Measurements from ENCODE around the gene PCGF3.
"Not testable (repeated sequence)": the region's sequence is repeated elsewhere in the genome, so short reads cannot be mapped to it uniquely, and the experiment has no call there.

Gene PCGF3

GRCh38 chr4:683247-683897, 22.3 kb upstream of the PCGF3 start:
- DNase-seq (ENCODE audit: low read depth): no peak

- no peak for DNase-seq (ENCODE audit: low read depth)
Measured at GRCh38 chr4:683982-684622, 21.5 kb upstream of the PCGF3 start.

DNA sequence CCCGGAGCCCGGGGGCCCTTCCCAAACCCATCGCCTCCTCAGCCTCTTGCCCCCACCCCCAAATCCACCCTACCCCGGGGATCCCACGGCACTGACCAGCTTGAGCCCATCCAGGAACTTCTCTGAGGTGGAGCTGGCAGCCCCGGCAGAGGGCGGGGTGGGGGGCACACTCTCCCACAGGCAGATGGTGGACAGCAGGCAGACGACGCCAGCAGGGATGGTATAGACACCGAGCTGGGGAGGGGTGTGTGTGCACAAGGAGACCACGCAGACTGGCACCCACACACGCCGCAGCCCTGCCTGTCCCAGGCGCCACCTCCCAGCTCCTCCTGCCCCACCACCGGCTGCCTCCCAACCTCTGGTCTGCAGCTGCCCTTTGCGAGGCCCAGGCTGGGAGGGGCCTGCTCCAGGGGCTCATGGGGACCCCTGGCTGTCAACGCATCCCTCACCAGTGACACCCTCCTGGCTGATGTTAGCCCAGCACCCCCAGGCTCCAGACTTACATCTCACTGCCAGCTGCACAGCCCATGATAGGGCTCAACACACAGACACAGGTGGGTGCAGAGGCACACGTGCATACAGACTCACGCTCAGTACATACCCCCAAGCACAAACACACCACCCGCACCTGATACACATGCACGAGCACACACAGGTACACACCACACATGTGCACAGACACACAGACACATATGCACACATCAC, 20.9 kb upstream of the PCGF3 start:
- no peak for DNase-seq (ENCODE audit: low read depth)

GRCh38 chr4:685679-686412, 19.8 kb upstream of the PCGF3 start:
- no peak for DNase-seq (ENCODE audit: low read depth)

GRCh38 chr4:686413-687040, 19.1 kb upstream of the PCGF3 start:
- no peak for DNase-seq (ENCODE audit: low read depth)

DNA sequence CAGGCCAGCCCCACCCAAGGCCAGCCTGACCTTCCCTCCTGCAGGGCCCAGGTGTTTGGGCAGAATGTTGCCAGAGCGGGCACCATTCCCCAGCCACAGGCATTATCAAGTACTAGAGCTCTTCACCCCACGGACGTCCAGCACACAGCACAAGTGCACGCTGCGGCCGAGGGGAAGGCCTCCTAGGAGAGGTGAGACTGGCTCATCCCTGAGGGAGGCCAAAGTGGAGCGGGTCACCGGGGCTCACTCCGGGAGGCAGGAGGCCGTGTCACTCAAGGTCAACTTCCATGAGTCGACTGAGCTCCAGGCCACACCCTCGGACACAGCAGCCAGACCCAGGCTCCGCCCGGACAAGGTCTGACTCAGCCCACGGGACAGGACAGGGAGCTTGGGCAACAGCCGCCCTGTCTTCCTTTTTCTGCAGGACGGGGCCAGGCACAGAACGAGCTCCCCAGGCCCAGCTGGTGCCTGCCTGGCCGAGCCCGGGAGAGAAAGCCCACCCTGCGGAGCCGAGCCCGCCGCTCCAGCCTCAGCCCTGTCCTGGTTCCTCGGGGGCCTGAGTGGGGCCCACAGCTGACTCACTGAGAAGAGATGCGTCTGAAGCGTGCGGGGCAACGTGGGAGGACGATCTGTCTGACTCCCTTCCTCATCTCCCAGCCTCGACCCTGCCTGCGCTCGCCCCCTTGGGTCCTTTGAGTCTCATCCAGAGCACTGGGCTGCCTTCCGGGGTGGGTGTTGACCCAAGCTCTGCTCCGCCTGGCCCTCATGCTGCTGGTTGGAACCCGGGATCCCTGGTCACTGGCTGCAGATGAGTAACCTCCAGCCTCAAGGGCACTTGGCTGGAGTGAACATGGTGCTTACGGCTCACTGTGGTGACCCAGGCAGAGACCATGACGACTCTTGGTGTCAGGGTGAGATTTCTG, 18.3 kb upstream of the PCGF3 start:
- no peak for DNase-seq (ENCODE audit: low read depth)

DNA sequence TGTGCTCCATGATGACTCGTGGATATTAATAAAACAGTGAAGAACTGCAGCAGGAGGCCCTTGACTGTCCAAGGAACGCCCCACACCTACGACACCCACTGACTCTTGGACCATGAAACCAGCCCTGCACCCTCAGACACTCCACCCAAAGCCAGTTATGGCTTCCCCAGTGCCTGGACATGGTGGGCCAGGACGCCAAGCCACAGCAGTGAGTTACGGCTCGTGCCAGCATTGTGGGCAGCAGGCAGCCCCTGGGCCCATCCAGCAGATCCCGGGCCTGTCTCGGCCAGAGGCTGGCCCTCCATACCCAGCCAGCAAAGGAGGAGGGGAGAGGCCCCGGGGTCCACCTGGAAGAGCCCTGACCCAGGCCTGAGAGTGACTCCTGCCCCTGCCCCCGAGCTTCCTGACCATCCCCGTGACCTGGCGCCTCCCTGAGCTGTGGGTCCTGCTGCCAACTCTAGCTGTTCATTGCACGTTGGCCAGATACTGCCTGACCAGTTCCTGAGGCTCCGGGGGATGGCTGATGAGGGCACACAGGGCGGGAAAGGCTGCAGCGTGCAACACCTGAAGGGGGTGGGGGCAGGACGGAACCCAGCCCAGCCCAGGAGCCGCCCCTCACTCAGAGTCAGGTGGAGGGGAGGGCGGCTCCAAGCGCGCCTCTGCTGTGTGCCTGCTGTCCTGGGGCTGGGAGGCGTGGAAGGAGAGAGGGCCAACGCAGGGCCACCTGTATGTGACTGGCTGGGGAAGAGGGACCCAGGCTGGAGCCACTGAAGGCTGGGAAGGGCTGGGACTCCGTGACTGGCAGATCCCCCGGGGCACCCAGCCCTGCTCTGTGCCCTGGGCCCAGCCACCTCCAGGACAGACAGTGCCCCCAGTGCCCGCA, 17.4 kb upstream of the PCGF3 start:
- DNase-seq (ENCODE audit: low read depth): no peak

GRCh38 chr4:688854-689681, 16.6 kb upstream of the PCGF3 start, which contains the start of gene SLC49A3:
TSS of gene SLC49A3 (minus strand) at chr4:689151. CDS start at chr4:689127, 24 bp downstream.
- no peak for DNase-seq (ENCODE audit: low read depth)

- DNase-seq (ENCODE audit: low read depth): no peak
Measured at GRCh38 chr4:689723-690122, 15.9 kb upstream of the PCGF3 start.

GRCh38 chr4:692771-693554, 12.7 kb upstream of the PCGF3 start:
- DNase-seq (ENCODE audit: low read depth): no peak

GRCh38 chr4:694341-694940, 11.2 kb upstream of the PCGF3 start:
- DNase-seq (ENCODE audit: low read depth): not testable (repeated sequence)

DNA sequence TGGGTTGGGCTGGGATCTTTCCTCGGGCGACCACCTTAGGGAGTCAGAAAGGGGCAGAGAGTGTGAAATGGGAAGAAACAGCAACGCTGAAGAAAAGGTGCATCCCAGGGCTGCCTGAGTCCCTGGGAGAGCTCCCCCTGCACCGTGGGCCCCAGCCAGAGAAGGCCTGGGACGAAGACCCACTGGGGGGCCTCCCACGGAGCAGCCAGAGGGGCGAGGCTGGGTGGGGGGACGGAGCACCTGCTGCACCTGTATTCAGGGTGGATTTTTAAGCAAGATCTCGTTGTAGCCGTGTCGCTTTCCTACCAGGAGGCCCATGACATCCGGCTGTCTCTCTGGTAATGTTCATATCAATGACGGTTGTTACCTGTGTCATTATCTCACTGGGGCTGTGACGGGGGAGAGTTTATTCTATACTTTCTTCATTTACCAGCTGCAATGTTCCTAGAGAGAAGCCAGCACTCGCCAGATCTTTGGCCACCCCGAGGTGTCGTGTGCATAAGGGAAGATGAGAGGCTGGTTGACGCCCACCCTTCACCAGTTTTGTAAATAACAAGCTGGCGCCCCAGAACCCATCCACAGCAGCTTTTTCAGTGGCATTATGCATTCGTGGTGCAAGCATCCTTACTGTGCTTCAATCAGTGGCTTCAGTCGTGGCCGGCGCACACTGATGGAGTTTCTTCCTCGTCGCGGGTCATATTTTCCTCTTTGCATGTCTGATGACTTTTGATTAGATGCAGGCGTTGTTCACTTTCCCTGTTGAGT, 5.6 kb upstream of the PCGF3 start:
- no peak for DNase-seq (ENCODE audit: low read depth)

DNA sequence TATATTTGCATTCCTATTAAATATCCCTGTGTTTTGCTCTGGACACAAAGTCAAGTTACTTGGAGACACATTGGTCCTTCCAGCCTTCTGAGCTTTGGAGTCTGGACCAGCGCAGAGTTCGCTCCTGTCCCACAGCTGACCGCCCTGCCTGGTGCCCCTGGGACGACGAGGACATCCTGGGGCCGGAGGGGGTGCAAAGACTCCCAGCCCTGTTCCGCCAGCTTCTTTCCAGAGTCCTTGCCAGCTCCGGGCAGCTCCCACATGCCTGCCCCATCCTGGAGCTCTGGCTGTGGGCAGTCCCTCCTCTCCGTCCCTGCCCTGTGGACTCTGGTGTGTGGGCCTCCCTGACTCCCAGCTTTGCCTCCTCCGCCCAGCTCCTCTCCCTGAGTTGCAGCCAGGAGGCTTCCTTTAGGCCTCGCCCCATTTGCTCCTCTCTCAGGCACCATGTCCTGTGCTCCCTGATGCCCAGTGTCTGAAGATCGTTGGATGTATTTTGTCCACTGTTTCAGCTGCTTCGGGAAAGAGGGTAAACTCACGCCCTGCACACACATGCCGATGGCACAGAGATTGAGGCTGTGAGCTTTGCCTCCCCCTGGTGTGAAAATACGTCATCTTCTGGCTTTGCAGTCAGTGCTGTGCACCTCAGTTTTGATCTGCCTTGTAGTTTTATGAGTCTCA, 4.9 kb upstream of the PCGF3 start:
- no peak for DNase-seq (ENCODE audit: low read depth)

DNA sequence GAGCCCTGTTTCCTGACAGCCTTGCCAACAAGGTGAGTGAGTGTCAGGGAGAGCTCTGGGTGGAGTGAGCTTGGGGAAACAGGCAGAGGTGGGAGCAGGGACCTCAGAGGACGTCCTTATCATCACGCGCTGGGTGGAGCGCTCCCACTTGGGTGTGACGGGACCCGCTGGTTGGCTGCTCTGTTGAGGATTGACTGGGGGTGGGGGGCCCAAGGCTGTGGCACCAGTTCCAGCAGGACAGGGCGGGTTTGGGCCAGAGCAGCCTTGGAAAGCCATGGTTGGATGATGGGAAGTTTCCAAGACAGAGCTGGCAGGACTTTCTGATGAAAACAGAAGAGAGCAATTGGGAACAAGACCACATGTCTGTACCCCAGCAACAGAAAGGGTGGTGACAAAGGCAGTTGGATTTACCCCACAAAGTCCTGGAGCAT, 3.0 kb upstream of the PCGF3 start:
- no peak for DNase-seq (ENCODE audit: low read depth)

- DNase-seq (ENCODE audit: low read depth): no peak
Measured at GRCh38 chr4:703336-704197, 2.1 kb upstream of the PCGF3 start.
